HUDEP-2 (cell line): ENCODE data around the gene SLC38A8.
A peak's percentile ranks its signal among the peaks of the same experiment; 100 is the strongest.

ENCODE experiments used
- DNase-seq, 76 experiments: peaks; one replicate each; lab custom pipeline; 2025; ENCODE audit not compliant: unreplicated experiment in 76 of 76; lab: John Stamatoyannopoulos, UW

The SLC38A8 gene

GRCh38 chr16:84003038-84003437 is 39.6 kb downstream of the SLC38A8 start:
- DNase-seq = no peak

- DNase-seq = no peak
Measured at GRCh38 chr16:84001726-84002125, 40.9 kb downstream of the SLC38A8 start.

GRCh38 chr16:84000989-84001642 is 41.5 kb downstream of the SLC38A8 start:
- DNase-seq = no peak

DNA sequence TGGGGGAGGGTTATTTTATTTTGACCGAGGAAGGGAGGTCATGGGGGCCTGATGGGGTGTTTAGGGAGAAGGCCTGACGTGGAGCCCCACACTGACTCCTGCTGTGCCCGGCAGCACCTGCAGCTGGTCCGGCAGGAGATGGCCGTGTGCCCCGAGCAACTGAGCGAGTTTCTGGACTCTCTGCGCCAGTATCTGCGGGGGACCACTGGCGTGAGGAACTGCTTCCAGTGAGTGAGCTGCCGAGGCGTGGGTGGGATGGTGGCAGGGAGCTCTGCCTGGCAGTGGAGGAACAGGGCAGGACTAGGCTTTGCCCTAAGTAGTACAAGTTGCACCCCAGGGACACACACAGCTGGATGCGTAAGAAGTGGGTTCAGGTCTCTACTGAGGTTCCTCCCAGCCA is 44.5 kb downstream of the SLC38A8 start:
- DNase-seq = no peak

- DNase-seq = no peak
Measured at GRCh38 chr16:83996481-83997252, 45.9 kb downstream of the SLC38A8 start.

- DNase-seq = no peak
Measured at GRCh38 chr16:83995754-83996153, 46.8 kb downstream of the SLC38A8 start.

DNA sequence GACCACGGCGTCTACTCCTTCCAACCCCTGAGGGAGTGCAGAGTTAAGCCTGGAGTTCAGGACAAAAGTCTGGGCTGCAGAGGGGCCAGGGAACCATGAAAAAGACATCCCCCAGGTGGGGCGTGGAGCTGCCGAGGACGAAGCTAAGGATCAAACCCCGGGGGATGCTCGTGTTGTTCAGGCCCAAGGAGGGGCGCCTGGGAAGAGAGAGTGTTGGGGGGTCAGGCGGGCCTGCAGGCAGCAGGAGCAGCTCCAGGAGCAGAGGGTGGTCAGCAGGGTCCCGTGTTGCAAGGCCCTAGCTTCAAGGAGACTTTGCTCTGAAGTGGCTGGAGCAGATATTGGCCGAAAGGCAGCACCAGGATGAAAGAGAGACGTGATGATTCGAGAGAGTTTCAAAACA is 47.9 kb downstream of the SLC38A8 start:
- DNase-seq = no peak

GRCh38 chr16:83994087-83994486 is 48.5 kb downstream of the SLC38A8 start:
- no peak for DNase-seq

- peak in 3 of 76 experiments; percentile 2 to 22 (median 5) for DNase-seq
Measured at GRCh38 chr16:83992624-83993023, 50.0 kb downstream of the SLC38A8 start.

DNA sequence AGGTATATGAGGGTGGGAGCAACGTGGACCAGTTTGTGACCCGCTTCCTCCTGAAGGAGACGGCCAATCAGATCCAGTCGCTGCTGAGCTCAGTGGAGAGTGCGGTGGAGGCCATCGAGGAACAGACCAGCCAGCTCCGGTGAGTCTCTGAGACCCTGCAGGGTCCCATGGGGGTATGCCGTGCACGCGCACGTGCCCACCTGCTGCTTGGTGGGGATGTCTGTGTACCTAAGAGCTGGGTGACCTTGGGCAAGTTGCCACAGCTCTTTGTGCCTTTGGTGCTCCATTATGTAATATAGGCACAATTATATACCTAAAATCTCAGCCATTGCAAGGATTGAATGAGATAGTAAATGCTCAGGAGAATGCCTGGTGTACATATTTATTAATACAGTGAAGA is 52.1 kb downstream of the SLC38A8 start:
- no peak for DNase-seq

GRCh38 chr16:83989300-83989699 is 53.3 kb downstream of the SLC38A8 start:
- no peak for DNase-seq

- DNase-seq = no peak
Measured at GRCh38 chr16:83983491-83983890, 59.1 kb downstream of the SLC38A8 start.

DNA sequence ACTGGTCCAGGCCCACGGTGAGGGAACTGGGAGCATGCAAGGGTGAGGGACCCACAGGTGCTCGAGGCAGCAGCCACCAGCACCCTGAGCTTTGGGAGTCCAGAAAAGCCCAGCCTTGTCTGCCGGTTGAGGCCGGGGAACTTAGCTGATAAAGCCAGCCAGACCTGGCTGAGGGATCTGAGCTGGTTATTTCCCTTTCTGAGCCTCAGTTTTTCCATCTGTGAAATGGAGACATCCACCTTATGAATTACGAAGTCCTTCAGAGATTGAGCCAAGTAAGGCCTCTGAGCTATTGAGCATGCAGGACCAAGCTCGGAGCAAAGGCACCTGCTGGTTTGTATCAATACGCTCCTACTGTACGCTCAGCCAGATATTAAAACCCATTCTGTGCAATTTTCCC is 60.8 kb downstream of the SLC38A8 start:
- no peak for DNase-seq

DNA sequence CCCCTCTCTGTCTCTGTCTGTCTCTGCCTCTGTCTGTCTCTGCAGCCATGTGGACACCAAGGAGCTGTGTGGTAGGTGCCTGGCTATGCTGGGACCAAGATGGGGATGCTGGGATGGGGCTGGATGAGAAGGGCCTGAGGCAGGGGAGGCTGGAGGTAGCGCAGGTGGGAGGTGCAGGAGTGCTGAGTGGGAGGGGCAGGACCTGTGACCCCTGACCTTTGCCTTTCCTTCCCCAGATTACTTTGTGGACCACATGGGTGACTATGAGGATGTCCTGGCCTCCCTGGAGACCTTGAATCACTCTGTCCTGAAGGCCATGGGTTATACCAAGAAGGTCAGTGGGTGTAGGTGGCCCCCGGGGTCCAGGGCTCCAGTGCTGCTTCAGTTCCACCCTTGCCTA is 61.8 kb downstream of the SLC38A8 start:
- DNase-seq = no peak

DNA sequence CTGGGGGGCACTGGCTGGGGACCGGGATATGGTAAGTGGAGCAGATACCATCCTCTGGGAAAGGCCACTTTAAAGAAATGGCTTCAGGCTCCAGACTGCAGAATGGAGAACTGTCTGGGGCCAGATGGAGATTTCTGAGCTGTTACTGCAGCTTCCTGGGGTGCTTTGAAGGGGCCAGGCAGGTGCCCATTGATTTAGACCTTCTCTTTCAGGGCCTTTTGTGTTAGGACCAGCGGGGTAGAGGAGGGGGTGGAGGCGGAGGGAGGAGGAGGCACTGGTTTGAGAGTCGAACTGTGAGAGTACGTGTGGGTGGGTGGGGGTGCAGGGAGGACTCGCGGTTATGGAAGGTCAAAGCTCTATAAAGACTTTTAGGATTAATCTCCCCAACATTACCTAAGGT is 63.2 kb downstream of the SLC38A8 start:
- DNase-seq = no peak

GRCh38 chr16:83978401-83978904 is 64.1 kb downstream of the SLC38A8 start:
- no peak for DNase-seq

DNA sequence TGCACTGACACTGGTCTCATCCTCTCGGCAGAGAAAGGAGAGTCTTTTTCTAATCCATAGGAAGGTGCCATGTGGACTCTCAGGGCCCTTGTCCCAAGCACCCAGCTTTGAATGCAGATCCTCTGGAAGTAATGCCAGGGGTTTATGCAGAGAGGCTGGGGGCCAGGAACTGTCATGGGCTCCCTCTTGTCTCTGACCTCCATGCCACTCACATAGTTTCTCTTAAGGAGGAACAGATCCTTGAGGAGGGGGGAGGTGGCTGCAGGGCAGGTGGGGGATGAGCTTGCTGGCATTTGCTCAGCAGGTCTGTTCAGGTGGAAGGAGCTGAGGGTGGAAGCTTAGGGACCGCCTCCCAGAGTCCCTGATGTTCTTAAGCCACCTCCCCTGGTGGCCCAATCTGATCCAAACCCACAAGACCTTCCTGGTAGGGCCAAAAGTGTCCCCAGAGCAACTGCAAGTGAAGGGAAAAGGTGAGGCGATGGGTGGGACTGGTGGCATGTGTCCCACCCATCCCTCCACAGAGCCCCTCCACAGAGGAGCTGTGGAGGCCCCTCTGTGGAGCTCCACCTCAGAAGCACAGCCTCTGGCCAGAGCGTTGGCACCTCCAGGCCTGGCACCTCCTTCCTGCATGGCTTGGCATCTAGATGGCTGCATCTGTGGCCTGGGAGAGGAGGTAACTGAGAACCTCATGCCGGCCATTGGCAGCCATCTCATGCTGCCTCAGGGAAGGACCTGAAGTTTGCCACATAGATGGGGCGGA is 65.4 kb downstream of the SLC38A8 start:
- DNase-seq = no peak

GRCh38 chr16:83975590-83976260 is 66.9 kb downstream of the SLC38A8 start:
- no peak for DNase-seq

- no peak for DNase-seq
Measured at GRCh38 chr16:83974475-83974874, 68.1 kb downstream of the SLC38A8 start.

DNA sequence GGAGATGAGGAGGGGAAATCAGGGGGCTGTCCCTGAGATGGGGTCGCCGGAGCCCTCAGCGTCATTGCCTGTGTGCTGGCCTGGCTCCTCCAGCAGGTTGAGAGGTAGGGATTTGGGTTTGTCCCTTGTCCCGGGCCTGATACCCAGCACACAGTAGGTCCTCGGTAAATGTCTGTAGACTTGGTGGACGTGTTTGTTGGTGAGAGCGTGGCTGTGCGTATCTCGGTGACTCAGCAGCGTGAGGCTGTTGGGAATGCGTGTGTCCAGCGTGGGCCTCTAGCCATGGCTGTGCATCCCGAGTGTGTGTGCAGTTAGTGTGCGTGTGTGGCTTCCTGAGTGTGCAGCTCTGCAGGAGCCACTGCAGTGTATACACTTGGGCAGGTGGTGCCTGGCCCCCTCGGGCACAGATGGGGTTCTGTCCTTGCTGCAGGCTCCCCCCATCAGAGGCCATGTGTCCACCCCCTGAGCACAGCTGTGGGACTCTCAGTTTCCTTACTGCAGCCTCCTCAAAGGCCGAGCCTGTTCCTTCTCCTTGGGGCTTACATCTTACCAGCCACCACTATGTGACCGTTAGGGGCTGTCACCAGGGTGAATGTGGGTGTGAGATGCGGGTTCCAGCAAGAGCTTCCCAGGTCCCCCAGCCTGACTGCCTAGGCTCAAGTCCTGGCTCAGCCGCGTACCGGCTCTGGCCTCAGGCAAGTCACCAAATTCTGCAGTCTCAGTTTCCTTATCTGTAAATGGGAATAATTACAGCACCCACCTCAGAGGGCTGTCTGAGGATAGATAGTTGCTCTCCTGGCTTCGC is 68.8 kb downstream of the SLC38A8 start:
- no peak for DNase-seq
